ENCODE results near the gene KANK2.

- TF ChIP-seq EZH2 (IDR thresholded peaks at IDR 0.05) (no peak), POLR2AphosphoS5 (IDR thresholded peaks at IDR 0.05; ENCODE audit: borderline replicate concordance, low read depth, low read length) (no peak)
These were observed 19.8 kb downstream of the KANK2 start for GRCh38 chr19:11177592-11177991.

Measured in SK-N-MC (cell line).